HCT116 (cell line): ENCODE data around the gene ADARB2. TPM values are rescaled to one million over a fixed set of nuclear protein-coding genes. Genes with fewer than 3 reads are reported as not detected.

ENCODE experiments used
- ATAC-seq: fragments of 200-7000 bp; cut with Tn5 transposase; 2 replicates; pipeline ENCODE4 v1.9.1; 2020; ENCODE audit warnings: mild to moderate bottlenecking, moderate library complexity
- BruUV-seq: library from RNA; stranded (reverse); fragments of 400-500 nt; replicated peaks from 2 replicates; lab custom pipeline; 2021; lab: Mats Ljungman, UMichigan
- CTCF ChIA-PET: fragments of 300-600 bp; sonication (Branson Sonifier 250); formaldehyde crosslinking; loops from one replicate; lab custom pipeline; 2021; ENCODE audit warnings: antibody characterized with exemption; lab: Charles Lee
- POLR2A ChIA-PET: fragments of 300-600, 350-600 bp; sonication (Branson Sonifier 250); formaldehyde crosslinking; loops from one replicate; lab custom pipeline; 2021; ENCODE audit warnings: antibody characterized with exemption; lab: Charles Lee
- RAD21 ChIA-PET, 2 experiments: fragments of 300-600 bp; sonication (Branson Sonifier 250); formaldehyde crosslinking; loops; one replicate each; lab custom pipeline; 2023; ENCODE audit warnings: low total read pairs in 2 of 2; ENCODE audit not compliant: uncharacterized antibody in 2 of 2, unreplicated experiment in 2 of 2, low non-redundant PET in 1 of 2; lab: Charles Lee
- DNase-seq: peaks from one replicate; pipeline ENCODE4 v3.0.0-alpha.2; 2010; ENCODE audit warnings: low read depth, low spot score
- H2AFZ ChIP-seq: fragments of 200-600 bp; shearing (Covaris generic), sonication (generic); 2 replicates; pipeline ENCODE4 v1.6.1; 2017; ENCODE audit warnings: low read depth, mixed run types, mixed read lengths, antibody characterized with exemption, low read length; ENCODE audit not compliant: poor library complexity, severe bottlenecking
- H3K27ac ChIP-seq: 2 replicates; pipeline ENCODE4 v1.5.1; 2012; ENCODE audit warnings: low read depth, low read length
- H3K27me3 ChIP-seq: fragments of 200-600 bp; sonication (generic); 2 replicates; pipeline ENCODE4 v1.6.1; 2016; ENCODE audit warnings: mixed run types, low read length, mixed read lengths; ENCODE audit not compliant: insufficient read depth
- H3K36me3 ChIP-seq, 2 experiments: fragments of 200-500 bp in 1 of 2; fragments of 200-600 bp in 1 of 2; sonication (Bioruptor generic) in 1 of 2; sonication (generic) in 1 of 2; 2 replicates each; pipeline versions ENCODE4 v1.5.1 to v1.6.1; 2014 to 2016; ENCODE audit warnings: low read length in 2 of 2, inconsistent platforms in 1 of 2, mixed read lengths in 1 of 2, mixed run types in 1 of 2; ENCODE audit not compliant: insufficient read depth in 2 of 2, control insufficient read depth in 1 of 2
- H3K4me1 ChIP-seq, 2 experiments: fragments of 200-600 bp in 1 of 2; sonication (generic) in 1 of 2; 2 replicates each; pipeline versions ENCODE4 v1.5.1 to v1.6.1; 2012 to 2017; ENCODE audit warnings: low read length in 2 of 2, inconsistent platforms in 1 of 2, mild to moderate bottlenecking in 1 of 2, mixed read lengths in 1 of 2, mixed run types in 1 of 2, moderate library complexity in 1 of 2; ENCODE audit not compliant: insufficient read depth in 2 of 2, control insufficient read depth in 1 of 2
- H3K4me2 ChIP-seq: fragments of 200-600 bp; sonication (generic); 2 replicates; pipeline ENCODE4 v1.6.1; 2017; ENCODE audit warnings: mixed run types, low read length, mixed read lengths
- H3K4me3 ChIP-seq, 2 experiments: fragments of 200-600 bp in 1 of 2; sonication (generic) in 1 of 2; replicated peaks in 1 of 2; 2 replicates each; pipeline ENCODE4 v1.5.1; 2011 to 2016; ENCODE audit warnings: low read length in 2 of 2, control low read depth in 1 of 2, low read depth in 1 of 2, mild to moderate bottlenecking in 1 of 2, mixed read lengths in 1 of 2, mixed run types in 1 of 2
- H3K79me2 ChIP-seq: fragments of 200-600 bp; sonication (generic); 2 replicates; pipeline ENCODE4 v1.6.1; 2017; ENCODE audit warnings: mild to moderate bottlenecking, mixed run types, low read length, moderate library complexity, mixed read lengths; ENCODE audit not compliant: insufficient read depth
- H3K9ac ChIP-seq: fragments of 200-600 bp; sonication (generic); 2 replicates; pipeline ENCODE4 v1.6.1; 2016; ENCODE audit warnings: low read length, mixed read lengths
- H3K9me2 ChIP-seq: fragments of 200-600 bp; sonication (generic), shearing (Covaris generic); 2 replicates; pipeline ENCODE4 v1.6.1; 2017; ENCODE audit warnings: mixed run types, mild to moderate bottlenecking, moderate library complexity; ENCODE audit not compliant: insufficient read depth
- H3K9me3 ChIP-seq, 2 experiments: fragments of 200-500 bp in 1 of 2; fragments of 200-600 bp in 1 of 2; sonication (Bioruptor generic) in 1 of 2; sonication (generic) in 1 of 2; 2 replicates each; pipeline ENCODE4 v1.6.1; 2014 to 2017; ENCODE audit warnings: low read length in 2 of 2, mixed read lengths in 2 of 2, inconsistent platforms in 1 of 2, low read depth in 1 of 2, mild to moderate bottlenecking in 1 of 2, mixed run types in 1 of 2, moderate library complexity in 1 of 2; ENCODE audit not compliant: control insufficient read depth in 1 of 2, insufficient read depth in 1 of 2
- H4K20me1 ChIP-seq: fragments of 200-600 bp; sonication (generic), shearing (Covaris generic); 2 replicates; pipeline ENCODE4 v1.6.1; 2017; ENCODE audit warnings: mixed run types, mild to moderate bottlenecking, moderate library complexity; ENCODE audit not compliant: insufficient read depth
- ATF3 ChIP-seq: IDR thresholded peaks from 2 replicates; pipeline ENCODE4 v1.6.1; 2012
- CEBPB ChIP-seq: IDR thresholded peaks from 2 replicates; pipeline ENCODE4 v1.6.1; 2012; ENCODE audit warnings: low read depth
- ELF1 ChIP-seq: IDR thresholded peaks from 2 replicates; pipeline ENCODE4 v1.6.1; 2012; ENCODE audit warnings: low read depth, borderline replicate concordance
- POLR2AphosphoS5 ChIP-seq: IDR thresholded peaks from 2 replicates; pipeline ENCODE4 v1.6.1; 2011; ENCODE audit warnings: mild to moderate bottlenecking, low read depth, low read length, moderate library complexity
- SRF ChIP-seq: IDR thresholded peaks from 2 replicates; pipeline ENCODE4 v1.6.1; 2012; ENCODE audit warnings: low read depth
- TCF7L2 ChIP-seq: IDR thresholded peaks from 2 replicates; pipeline ENCODE4 v1.7.0; 2011; ENCODE audit warnings: borderline replicate concordance, inconsistent platforms; ENCODE audit not compliant: insufficient read depth, insufficient read length; ENCODE audit errors: extremely low read depth
- YY1 ChIP-seq: IDR thresholded peaks from 2 replicates; pipeline ENCODE4 v1.6.1; 2011; ENCODE audit warnings: low read length, low read depth, moderate library complexity, mild to moderate bottlenecking; ENCODE audit not compliant: insufficient replicate concordance; ENCODE audit errors: extremely low read depth
- intact Hi-C: fragments of 100-400 bp; cut with micrococcal nuclease; formaldehyde crosslinking; loops from 2 replicates; pipeline ENCODE4 v1.10.0; 2022
- total RNA-seq: library from RNA; stranded (reverse); gene quantifications from one replicate; pipeline ENCODE4 v1.2.1, GENCODE V29; 2021; ENCODE audit not compliant: unreplicated experiment
- TF ChIP-seq, protein P1 (sequence below), 3 experiments: fragments of 200-600 bp in 1 of 3; sonication (generic) in 1 of 3; IDR thresholded peaks in 2 of 3; conservative IDR thresholded peaks in 1 of 3; 2 replicates each; pipeline ENCODE4 v1.5.1; 2012 to 2017; ENCODE audit warnings: low read depth in 2 of 3, low read length in 2 of 3, antibody characterized with exemption in 1 of 3, borderline replicate concordance in 1 of 3, control low read depth in 1 of 3, mild to moderate bottlenecking in 1 of 3, mixed read lengths in 1 of 3, mixed run types in 1 of 3, moderate library complexity in 1 of 3; ENCODE audit not compliant: insufficient read depth in 1 of 3
- TF ChIP-seq, protein P2 (sequence below): IDR thresholded peaks from 2 replicates; pipeline ENCODE4 v1.6.1; 2012

Gene ADARB2
- total RNA-seq, 1 experiment from 2014 or later, result not detected

DNA sequence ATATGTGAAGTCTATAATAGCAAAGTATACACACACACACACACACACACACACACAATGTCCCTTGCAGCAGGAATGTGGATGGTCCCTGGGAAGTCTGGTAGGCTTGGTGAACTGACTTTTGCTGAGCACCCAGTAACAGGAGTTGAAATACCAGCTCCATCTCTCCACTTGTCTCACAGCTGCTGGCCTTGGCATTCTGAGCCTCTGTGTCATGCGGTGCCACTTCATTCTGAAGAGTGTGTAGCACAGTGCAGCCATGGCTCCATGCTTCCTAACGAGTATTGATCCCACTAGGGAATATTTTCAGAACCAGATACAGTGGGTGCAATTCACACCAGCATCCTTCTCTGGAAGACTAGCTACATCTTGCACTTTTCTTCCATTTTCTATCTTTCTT is 192.4 kb downstream of the ADARB2 start:
- ATAC-seq, result no peak
- Histone ChIP-seq H3K27me3 (0 out of 2 replicates have a peak, but pooled peaks cover 9% of the 10 kb centered on the region), H3K36me3 (no peaks in the 10 kb centered on the region), H3K9me3 (no peaks in the 10 kb centered on the region), H3K79me2 (no peaks in the 10 kb centered on the region), H4K20me1 (no peaks in the 10 kb centered on the region), H3K4me1 (no peaks in the 10 kb centered on the region), H3K9ac (no peak overlapping the region), H3K9me2 (no peaks in the 10 kb centered on the region), H3K27ac (no peak overlapping the region), H3K4me2 (no peak overlapping the region), H3K4me3 (no peak overlapping the region), H2AFZ (no peak overlapping the region)
- TF ChIP-seq ATF3 (no peak), TCF7L2 (no peak), YY1 (no peak), SRF (no peak), POLR2AphosphoS5 (no peak), ELF1 (no peak), CEBPB (no peak)
- TF ChIP-seq, protein P1, sequence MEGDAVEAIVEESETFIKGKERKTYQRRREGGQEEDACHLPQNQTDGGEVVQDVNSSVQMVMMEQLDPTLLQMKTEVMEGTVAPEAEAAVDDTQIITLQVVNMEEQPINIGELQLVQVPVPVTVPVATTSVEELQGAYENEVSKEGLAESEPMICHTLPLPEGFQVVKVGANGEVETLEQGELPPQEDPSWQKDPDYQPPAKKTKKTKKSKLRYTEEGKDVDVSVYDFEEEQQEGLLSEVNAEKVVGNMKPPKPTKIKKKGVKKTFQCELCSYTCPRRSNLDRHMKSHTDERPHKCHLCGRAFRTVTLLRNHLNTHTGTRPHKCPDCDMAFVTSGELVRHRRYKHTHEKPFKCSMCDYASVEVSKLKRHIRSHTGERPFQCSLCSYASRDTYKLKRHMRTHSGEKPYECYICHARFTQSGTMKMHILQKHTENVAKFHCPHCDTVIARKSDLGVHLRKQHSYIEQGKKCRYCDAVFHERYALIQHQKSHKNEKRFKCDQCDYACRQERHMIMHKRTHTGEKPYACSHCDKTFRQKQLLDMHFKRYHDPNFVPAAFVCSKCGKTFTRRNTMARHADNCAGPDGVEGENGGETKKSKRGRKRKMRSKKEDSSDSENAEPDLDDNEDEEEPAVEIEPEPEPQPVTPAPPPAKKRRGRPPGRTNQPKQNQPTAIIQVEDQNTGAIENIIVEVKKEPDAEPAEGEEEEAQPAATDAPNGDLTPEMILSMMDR (IDR thresholded peaks at IDR 0.05 in 2 of 3, conservative IDR thresholded peaks at IDR 0.05 in 1 of 3; ENCODE audit: borderline replicate concordance in 1 of 3, insufficient read depth in 1 of 3, low read depth in 2 of 3, low read length in 2 of 3), result no peak
- TF ChIP-seq, protein P2, sequence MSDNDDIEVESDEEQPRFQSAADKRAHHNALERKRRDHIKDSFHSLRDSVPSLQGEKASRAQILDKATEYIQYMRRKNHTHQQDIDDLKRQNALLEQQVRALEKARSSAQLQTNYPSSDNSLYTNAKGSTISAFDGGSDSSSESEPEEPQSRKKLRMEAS, result no peak
- CTCF ChIA-PET, result no interaction called here
- intact Hi-C loops, result no loop called here
- DNase-seq, result no peak
- BruUV-seq, result no TSS peak
- POLR2A ChIA-PET, result no interaction called here
- RAD21 ChIA-PET, result no interaction called here
